ENCODE measurements around the gene RHBDL1.

The RHBDL1 gene

DNA sequence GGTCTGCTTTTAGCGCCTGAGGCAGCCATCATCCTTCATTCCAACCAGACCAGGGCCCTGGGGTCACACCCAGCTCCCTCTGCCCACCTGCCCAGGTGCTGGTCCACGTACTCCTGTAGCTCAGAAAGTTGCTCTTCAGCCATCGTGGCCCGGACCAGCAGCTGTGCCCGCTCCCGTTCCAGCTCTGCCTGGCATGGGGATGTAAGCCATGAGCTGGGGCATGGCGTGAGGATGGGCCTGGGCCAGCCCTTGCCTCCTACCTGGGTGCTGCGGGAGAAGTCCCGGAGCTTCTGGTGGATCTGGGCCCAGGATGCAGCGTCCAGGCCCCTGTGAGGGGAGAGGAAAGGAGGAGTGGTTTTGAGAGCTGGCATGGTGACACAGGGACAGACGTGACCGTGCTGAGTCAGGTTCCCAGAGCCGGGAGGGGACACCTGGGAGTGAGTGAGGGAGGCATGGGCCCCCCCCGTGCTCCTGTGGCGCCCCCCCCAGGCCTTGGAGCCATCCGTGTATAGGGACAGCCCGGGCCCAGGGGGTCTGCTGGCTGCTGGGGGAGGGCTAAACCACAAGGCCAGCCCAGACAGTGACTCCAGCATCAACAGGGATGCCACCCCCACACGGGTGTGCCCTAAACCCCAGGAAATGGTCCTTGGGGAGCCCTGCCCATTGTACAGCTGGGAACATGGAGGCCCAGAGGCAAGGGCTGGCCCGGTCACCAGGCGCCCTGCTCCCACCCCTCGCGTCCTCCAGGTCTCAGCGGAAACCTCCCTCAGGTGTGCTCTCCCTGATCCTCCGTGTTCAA, 47.6 kb downstream of the RHBDL1 start:
- FAIRE-seq, result no peak

DNA sequence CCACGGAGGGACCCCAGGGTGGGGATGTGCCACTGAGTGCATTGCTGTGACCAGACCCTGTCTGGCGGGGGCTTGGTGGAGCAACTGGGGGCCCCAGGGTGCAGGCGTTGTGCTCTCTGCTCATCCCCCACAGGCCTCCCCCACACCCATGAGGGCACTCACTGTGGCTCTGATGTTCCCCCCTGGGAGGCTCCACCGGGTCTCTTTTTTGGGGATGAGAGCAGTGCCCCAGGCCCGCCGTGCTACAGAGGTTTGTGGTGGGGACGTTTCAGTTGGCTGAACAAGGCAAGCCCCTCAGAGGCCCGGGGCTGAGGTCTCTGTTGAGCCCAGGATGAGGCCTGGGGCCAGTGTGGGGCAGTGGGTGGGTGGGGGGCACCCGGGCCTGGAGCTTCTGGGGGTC, 48.2 kb downstream of the RHBDL1 start:
- no peak for FAIRE-seq

DNA sequence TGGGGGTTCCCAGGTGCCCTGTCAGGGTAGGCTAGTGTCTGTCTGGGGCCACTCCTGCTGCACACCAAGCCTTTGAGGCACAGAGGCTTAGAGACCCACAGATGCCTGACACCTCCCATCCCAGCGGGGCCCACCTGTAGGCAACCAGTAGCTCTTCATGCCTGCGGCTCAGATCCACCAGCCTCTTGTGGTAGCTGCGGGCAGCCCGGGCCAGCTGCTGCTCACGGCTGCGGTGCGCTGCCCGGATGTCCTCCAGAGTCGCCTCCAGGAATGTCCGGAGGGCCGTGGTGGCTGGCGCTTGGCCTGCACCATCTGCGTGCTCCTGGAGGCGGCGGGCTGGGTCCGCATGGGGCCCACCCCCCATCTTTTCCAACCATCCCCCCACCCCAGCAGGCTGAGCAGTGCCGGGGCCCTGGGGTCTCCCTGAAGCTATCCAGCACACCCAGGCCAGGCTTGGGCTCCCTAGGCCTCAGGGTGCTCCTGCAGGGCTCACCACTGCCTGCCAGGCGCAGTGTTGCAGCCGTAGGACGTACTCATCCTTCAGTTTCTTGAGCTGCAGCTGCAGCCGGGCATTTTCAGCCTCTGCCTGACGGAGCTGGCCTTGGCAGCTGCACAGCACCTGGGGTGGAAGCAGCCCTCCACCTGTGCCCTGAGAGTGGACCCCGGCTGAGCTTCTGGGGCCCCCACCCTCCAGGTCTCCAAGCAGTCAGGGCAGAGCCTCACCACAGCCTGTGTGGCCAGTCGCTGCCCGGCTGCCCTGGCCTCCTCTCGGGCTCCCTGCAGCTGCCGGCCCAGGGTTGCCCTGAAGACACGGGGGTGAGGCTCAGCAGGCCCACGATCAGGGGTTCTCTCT, 48.9 kb downstream of the RHBDL1 start:
- FAIRE-seq, result no peak

DNA sequence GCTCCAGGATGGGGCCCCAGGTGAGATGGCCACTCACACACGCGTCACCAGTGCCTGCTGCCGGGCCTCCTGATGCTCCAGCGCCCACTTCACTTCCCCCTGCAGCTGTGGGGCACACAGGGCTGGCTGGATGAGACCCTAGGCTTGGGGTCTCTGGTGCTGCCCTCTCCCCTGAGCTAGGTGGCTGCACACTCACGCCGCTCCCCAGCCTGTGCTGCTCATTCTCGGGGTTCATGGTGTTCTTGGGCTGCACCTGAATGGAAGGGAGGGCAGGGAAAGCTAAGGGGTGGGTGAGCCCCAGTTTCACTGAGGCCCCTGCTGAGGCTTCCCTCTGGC, 49.5 kb downstream of the RHBDL1 start:
- no peak for FAIRE-seq

DNA sequence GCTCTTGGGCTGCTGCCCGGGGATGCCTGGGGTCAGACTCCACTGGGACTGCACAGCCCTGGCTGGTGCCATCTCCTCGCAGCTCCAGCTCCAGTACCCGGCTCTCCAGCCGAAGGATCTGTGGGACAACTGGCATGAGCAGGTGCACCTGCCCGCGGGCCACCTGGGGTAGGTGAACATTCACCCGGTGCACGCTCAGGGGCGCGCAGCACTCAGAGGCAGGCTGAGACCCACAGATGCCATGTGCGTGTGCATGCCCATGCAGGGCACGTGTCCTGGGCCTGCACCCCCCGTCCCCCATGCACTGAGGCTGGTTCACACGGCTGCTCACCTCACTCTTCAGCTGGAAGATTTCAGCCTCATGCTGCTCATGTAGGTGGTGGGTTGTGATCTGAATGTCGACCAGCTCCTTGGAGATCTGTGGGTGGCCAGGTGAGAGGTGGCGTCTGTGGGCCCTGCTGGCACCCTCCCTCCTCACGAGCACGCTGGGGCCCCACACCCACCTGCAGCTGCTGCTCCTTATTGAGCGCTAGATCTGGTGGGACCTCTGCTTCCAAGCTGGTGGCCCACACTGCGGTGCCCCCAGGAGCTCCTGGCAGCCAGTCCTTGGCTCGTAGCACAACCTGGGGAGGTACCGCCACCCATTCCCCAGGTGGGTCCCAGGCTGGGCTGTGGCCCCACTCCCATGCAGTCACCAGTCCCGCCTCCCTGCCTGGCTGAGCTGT, 50.2 kb downstream of the RHBDL1 start:
- FAIRE-seq, result no peak

DNA sequence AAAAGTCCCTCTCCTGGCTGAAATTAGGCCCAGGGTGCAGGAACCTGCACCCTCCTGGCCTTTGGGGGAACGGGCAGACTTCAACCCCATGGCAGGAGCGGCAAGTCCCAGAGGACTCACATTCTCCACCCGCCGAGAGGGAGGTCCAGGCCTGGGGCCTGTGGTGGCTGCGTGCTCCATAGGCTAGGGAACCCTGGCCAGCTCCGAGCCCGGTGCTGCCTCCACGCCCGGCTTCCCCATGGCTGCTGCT, 50.6 kb downstream of the RHBDL1 start:
- FAIRE-seq, result no peak

DNA sequence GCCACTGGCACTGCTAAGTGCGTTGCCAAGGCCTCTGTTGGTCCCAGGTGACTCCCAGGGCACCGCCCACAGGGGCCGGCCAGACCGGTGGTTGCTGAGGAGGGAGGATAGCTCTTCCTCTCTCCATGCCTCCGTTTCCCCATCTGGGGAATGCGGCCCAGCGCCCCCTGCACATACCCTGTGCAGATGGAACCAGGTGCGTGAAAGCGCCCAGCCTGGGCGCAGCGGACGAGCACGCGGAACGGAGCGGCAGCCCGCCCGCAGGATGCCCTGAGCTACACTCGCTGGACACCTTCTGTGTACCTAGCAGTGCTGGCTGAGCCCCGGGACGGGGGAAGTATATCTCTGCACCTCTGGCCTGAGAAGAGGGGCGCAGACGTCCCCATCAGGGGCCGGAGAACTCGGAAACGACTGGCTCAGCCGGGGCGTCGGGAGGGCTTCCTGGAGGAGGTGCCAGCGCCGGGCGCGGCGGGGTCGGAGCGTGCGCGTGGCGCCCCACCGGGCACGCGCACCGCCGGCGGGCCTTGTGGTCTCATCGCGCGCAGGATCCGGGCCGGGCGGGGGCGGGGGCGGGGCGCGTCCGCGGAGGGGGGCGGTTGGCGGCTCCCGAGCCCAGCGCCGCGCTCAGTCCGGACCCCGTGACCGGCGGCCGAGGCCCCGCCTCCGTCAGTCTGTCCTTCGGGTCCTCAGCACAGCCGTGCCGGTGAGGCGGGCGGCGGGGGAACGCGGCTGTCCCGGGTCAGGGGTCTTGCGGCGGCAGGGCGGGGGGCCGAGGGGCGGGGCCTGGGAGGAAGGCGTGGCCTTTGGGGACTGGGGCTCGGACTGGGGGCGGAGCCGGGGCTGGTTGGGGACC, 51.2 kb downstream of the RHBDL1 start, which contains the start of the genes CCDC78 and HAGHL:
Gene CCDC78, minus strand, starts transcription at position 6 of the 853 bp plus-strand sequence. CDS start 76 bp downstream, outside the sequence.
Gene HAGHL, plus strand, starts transcription at position 669 of the 853 bp plus-strand sequence. CDS start 404 bp downstream, outside the sequence.
- no peak for FAIRE-seq

DNA sequence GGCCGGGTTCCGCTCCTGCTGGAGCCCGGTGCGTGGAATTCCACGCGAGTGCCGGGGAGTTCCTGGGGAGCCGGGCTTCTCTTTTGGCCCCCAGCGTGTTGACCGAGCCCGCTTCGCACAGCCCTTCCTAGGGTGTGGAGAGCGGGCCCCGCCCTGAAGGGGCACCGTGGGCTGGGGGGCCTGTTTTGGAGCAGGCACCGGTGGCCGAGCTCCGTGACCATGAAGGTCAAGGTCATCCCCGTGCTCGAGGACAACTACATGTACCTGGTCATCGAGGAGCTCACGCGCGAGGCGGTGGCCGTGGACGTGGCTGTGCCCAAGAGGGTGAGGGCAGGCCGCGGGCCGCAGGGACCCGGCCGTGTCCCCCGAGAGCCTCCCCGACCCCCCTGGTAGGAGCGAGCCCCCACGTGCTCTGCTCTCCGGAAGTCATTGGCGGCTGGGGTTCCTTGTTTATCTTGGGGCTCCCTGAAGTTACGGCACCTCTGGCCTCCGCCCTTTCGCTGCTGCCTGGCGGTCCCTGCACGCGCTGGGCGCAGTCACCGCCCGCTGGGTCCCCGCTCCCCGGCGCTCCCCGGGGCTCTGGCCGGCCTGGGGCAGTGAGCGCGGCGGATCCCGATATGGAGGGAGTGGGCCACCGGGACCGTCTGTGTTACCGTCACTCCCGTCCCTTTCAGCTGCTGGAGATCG, 52.0 kb downstream of the RHBDL1 start:
- FAIRE-seq, result no peak

All from A204.1 (cell line).